HuH-7 (cell line): ENCODE data around the gene NLRP5.
"Not testable (repeated sequence)": the region's sequence is repeated elsewhere in the genome, so short reads cannot be mapped to it uniquely, and the experiment has no call there.

Experiments used
- DNase-seq: peaks from one replicate; pipeline ENCODE4 v3.0.0; 2011; ENCODE audit warnings: low spot score

Gene NLRP5

DNA sequence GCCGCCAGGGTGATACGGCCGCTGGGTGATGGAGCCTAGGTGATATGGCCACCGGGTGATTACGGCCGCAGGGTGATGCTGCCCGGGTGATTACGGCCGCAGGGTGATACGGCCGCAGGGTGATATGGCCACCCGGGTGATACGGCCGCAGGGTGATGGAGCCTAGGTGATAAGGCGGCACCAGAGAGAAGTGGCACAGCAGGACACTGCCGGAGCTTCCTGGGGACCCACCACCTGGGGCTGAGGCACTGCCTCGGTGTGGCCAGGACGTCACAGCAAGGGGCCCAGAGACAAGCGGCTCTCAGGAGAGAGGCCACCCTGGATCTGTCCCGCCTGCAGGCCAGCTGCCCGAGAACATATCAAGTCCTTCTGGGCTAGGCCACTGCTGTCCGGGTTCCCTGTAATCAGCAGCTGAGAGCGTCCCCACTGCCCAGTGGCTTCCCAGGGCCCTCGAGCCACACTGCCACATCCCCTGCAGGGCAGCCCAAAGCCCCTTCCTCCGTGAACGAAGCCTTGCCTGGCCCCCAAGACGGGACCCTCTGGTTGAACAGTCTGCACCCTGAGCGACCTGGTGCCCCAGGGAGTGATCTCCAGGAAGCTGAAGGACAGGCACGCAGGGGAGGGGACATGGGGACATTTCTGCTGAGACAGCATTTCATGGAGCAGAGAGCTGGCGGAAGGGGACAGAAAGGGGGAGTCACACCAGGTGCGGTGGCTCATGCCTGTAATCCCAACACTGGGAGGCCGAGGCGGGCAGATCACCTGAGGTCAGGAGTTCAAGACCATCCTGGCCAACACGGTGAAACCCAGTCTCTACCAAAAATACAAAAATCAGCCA is 112.4 kb downstream of the NLRP5 start:
- no peak for DNase-seq

DNA sequence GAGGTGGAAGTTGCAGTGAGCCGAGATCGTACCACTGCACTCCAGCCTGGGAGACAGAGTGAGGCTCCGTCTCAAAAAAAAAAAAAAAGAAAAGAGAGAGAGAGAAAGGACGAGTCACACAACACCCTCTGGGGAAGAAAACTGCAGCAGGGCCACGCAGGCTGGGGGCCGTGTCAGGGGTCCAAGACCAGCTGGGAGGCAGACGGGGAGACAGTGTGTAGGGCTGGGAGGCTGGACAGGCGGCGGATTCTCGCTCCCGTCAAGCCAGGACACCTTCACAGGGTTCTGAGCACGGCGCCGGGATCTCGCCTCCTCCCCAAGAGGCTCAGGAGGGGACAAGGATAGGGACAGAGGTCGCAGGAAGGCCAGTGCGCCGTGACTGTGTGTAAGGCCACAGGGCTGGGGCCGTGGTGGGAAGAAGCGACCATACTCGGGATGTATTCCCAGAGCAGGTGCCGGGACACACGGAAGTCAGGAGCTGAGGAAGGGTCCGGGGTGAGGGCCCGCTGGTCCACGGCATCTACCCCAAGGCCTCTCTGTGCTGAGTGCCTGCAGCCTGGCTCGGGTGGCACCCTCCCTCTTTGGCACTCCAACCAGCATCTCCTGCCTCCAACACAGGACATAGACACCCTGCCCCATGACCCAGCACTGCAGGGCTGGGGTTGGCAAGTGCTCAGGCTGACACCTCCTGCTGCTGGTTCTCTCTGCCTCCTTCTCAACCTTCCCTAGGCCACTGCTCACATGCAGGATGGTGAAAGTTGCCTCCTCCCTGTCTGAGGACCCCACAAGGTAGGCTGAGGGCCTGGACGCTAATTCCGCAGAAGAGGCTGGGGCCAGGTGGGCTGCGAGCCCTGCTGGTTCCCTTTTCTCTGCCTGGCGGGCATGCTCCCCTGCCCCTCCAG is 113.3 kb downstream of the NLRP5 start:
- DNase-seq: no peak

DNA sequence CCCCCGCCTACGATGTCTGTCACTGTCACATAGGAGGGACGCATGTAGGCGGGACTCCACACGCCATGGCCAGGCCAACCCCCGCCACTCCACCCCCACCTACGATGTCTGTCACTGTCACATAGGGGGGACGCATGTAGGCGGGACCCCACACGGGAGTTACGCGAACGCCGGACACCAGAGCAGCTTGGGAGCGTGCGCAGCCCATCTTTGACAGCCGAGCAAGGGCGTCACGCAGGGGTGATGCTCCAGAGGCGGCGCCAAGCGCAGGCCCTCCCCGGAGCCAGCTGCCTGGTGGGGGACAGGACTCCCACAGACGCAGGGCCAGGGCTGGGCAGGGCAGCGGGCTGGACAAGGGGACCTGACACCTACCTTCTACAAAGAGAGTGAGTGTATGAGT is 114.5 kb downstream of the NLRP5 start:
- no peak for DNase-seq

DNA sequence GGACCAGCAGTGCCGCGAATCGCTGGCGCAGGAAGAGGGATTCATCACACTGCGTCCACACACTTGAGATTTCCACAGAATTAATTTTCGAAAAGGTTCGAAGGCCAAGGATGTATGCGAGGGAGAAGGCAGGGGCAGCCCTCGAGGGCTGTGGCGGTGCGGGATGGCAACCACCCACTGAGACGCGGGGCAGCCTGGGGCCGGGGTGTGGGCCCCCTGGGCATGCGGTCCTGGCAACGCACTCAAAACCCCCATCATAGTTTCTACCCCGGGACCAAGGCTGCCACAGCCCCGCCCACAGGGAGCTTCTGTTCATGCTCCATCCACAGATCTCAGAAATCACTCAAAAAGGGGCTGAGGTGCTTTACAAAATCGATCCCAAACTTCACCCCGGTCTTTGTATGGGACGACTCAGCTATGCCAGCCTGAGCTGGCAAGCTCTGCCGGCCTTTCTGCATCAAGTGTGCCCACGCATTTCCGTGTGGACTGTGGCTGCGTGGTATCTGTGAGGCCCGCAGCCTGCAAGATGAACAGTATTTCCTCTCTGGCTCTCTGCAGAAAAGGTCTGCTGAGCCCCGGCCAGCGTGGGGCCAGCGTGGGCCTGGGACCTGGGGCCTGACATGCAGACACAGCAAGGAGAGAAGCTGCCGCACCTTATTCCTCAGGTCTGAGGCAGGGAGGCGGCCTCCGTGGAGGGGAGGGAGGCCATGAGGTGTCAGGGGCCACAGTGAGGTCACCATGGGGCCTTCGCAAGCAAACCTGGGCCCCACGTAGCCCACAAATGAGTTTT is 115.4 kb downstream of the NLRP5 start:
- no peak for DNase-seq

DNA sequence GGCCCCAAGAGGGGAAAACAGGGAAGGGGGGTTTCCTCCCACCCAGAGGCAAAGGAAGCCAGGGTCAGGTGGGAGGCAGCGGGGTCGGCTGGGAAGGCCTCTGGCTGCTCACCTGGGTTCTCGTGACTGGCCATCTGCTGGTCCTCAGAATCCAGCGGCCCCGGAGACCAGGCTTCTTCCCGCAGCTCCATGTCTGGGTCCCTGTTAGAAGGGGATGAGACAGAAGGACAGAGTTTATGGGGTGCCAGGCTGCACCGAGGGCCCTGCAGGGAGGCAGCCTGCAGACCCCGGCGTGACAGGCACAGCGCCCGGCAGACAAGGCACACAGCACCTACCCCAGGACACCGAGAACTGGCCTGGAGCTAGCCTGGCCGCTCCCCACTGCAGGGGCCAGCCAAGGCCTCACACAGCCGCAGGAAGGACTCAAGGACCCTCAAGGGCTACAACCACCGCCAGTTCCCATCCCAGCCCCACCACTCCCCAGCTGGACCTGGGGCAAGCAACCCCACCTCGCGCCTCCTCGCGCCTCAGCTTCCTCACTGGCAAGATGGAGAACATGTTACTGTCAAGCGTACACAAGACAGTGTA is 116.5 kb downstream of the NLRP5 start:
- DNase-seq: no peak

DNA sequence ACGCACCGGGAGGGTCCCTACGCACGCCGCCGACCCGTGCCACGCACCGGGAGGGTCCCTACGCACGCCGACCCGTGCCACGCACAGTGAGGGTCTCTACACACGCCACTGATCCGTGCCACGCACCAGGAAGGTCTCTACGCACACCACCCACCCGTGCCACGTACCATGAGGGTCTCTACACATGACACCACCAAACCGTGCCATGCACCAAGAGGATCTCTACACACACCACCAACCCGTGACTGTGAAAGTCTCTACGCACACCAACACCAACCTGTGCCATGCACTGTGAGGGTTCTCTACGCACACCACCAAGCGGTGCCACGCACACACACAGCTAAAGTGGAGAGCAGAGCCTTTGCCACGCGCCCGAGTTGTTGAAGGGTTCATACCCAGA is 117.8 kb downstream of the NLRP5 start:
- no peak for DNase-seq

DNA sequence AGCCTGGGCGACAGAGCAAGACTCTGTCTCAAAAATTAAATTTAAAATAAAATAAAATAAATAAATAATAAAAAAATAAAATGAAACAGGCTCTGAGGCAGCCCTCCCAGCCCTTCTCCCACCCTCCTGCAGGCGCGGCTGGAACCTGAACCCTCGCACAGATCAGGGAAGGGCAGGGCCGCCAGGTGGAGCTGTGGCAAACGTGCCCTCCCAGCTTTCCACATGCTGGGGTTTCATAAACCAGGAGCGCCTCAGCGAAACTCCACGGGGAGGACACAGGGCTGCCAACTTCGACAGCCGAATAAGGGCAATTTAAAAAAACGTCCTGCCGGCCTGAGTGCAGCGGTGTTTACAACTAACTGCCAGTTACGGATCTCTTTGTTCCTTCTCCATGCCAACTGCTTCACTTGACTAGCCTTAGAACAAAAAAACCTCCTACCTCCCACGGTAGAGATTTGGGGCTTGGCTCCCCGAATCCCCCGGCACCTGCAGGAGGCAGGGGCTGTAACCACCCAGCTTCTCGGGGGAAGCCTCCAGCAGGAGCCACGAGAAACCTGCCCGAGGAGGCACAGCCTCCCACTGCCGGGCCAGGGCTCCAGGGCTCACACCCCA is 118.6 kb downstream of the NLRP5 start:
- peak; percentile 98 for DNase-seq

DNA sequence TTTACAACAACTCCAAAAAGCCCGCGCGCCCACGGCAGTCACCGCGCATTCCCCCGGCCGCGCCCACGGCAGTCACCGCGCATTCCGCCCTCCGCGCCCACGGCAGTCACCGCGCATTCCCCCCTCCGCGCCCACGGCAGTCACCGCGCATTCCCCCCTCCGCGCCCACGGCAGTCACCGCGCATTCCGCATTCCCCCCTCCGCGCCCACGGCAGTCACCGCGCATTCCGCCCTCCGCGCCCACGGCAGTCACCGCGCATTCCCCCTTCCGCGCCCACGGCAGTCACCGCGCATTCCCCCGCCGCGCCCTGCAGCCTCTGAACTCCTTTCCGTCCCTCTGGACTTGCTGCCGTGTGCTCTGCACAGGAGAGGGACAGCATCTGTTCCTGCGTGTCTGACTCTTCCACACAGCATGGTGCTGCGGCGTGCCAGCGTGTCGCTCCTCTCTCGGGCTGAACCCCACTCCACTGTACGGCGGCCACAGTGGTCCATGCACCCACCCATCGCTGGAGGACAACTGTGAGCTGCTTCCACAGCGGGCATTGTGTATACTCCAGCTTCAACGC is 119.3 kb downstream of the NLRP5 start:
- not testable (repeated sequence) for DNase-seq

DNA sequence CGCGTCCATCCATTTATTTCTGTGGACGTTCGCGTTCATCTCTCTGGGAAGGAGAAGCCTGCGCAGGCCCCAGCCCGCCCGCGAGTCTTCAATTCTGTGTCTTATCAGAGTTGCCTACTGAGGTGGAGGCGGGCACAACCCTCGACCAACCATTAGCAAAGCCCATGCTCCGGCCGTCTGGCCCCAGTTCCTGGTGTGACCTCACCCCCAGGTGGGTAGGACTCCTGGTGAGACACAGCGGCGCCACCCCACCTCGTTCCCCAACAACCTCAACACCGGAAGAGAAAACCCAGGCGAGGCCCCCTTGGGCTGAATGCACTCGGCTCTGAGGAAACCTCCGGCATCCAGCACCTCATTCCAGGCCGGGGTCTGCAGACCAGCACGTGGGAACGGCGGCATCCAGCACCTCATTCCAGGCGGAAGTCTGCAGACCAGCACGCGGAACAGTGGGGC is 119.8 kb downstream of the NLRP5 start:
- DNase-seq: no peak

DNA sequence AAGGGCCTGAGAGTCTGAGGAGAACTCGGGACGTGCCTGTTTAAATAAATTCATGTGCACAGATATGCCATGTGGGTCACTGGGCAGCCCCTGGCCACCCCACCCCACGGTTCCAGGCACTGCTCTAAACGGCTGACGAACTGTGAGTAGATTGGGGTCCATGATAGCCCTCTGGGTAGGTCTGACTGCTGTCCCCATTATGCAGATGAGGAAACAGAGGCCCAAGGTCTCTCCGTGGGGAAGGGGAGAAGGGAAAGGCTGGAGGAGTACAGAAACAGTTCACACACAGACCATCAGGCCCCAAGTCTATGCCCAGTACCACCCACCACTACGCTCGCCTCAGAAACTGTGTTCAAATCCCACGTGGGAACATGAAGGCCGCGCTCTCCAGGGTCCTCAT is 120.4 kb downstream of the NLRP5 start:
- DNase-seq: no peak

DNA sequence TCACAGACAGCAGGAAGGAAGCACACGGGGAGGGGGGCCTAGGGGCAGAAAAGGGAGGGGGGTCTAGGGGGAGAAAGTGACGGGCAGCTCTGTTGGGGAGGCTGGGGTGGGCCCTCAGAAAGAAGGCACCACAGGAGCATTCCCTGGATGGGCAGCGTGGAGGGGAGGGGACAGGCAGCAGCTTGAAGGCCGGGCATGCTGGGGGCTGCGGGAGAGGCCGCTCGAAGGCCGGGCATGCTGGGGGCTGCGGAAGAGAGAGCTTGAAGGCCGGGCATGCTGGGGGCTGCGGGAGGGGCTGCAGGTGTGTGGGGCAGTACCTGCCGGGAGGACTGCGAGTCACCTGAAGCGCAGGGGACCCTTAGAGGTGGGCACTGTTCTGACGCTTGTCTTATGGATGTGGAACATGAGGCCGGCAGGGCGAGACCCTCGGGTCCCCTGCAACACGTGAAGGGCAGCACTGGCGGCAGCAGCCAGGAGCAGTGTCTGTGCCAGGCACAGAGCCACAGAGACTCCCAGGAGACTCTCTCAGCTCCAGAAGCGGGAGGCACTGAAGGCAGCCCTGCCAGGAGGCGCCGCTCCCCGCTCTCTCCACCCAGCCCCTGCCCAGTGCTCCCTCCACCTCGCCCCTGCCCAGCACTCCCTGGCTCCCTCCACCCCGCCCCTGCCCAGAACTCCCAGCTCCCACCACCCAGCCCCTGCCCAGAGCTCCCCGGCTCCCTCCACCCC is 121.2 kb downstream of the NLRP5 start:
- no peak for DNase-seq

DNA sequence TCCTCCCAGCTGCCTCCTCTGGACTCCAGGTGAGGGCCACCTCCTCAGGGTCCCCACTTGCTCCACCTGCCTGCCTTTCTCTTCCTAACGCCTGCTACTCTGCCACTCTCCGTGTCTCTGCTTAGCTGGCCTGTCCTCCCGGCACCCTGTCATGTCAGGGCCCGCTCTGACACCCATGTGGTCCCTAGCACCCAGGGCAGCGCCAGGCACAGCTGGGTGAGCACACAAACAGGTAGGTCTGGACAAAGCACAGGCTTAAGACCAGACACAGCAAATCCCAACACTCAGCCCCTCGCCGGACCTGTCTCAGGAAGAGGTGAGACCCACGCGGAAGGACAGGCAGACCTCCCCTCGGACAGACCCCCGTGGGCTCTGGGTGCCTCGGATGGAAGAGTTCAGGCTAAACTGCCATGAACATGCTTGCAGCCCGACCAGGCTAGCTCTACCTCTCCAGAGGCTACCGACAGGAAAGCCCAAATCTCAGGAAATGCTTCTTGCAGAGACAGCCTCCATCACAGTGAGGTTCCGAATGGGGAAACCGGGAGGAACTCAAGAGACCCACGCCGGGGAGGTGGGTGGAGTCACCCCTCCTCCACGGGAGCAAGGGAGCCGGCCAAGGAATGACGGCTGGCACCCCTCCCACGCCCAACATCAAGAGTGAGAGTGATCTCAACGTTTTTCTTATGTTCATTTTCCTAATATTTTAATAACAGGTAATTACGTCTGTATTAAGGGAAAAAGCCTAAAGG is 122.0 kb downstream of the NLRP5 start:
- DNase-seq: no peak

DNA sequence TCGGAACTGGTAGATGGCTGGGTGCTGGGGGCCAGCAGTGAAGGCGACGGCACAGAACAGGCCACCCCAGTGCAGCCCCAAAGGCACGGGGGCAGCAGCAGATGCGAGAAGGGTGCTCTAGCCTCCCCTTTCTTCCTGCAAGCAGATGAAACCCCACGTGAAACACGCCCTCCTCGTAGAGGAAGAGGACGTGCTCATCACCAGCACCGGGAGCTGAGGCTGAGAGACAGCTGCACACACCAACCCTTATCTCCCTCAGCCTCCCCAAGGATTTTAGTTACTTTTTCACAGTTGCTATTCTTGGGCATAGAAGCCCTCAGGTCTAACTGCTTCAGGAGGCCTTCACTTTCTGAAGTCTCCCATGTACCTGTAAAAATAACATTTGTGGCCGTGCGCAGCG is 122.7 kb downstream of the NLRP5 start:
- no peak for DNase-seq

DNA sequence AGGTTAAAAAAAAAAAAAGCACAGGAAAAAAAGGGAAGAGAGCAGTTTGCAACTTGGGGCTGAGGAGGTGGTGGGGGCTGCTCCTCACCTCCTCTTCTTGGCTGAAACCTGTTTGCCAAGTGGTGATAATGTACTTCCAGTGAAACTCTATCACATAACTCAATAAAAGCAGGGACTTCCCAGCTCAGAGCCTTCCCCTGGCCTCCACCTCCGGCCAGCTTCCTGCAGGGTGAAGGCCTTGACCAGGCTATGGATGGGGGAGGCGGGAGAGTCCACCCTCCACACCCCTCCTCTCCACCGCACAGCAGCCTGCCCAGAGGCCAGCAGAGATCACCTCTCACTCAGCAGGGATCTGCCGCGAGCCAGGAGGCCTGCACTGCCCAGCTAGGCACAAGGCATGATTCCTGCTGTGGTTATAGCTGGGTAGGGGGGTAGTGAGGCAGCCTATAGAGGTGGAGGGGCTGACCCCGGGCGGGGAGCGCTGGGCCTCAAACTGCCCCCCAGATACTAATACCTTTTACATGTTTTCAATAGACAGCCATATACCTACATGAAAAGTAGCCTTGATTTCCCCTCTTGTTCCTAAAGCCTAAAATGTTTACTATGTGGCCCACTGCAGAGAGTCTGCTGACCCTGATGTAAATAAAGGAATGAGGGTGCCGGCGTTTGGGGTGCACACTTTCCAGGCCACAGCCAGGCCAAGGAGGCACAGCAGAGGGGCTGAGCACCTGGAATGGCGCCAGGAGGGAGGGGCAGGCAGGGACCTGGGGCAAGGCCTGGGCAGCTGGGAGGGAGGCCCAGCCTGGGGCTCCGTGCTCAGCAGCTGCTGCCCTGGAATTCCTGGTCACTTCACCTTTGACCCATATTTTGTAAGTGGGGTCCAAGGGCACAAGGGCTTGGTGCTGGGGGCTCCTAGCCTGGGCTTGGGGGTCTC is 124.2 kb downstream of the NLRP5 start:
- peak; percentile 94 for DNase-seq
